Measurements from ENCODE around the gene CDK17. TPM values are rescaled to one million over a fixed set of nuclear protein-coding genes. Genes with fewer than 3 reads are reported as not detected.

Gene CDK17
- total RNA-seq, 2 experiments from 2014 or later: 30.1 to 31.7 TPM

DNA sequence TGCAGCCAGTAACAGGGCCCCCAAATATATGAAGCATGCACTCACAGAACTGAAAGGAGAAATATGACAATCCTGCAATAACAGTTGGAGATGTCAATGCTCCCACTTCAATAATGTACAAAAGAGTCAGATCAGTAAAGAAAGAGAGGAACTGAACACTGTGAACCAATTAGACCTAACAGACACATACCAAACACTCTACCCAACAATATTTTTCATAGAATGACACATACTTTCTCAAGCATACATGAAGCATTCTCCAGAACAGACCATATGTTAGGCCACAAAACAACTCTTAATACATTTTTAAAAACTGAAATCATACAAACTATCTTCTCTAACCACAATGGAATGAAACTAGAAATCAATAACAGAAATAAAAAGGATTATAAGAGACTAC lies 125.9 kb downstream of the CDK17 start:
- H3K27ac Mint-ChIP-seq: peak overlapping the region; percentile 57
- no peak overlapping the region for H3K4me3 Mint-ChIP-seq
- DNase-seq: no peak
- no peaks in the 10 kb centered on the region for H3K9me3 Mint-ChIP-seq
- H3K27me3 Mint-ChIP-seq: no peaks in the 10 kb centered on the region
- peaks cover 51% of the 10 kb centered on the region for H3K36me3 Mint-ChIP-seq
- H3K4me1 Mint-ChIP-seq: peaks cover 20% of the 10 kb centered on the region

DNA sequence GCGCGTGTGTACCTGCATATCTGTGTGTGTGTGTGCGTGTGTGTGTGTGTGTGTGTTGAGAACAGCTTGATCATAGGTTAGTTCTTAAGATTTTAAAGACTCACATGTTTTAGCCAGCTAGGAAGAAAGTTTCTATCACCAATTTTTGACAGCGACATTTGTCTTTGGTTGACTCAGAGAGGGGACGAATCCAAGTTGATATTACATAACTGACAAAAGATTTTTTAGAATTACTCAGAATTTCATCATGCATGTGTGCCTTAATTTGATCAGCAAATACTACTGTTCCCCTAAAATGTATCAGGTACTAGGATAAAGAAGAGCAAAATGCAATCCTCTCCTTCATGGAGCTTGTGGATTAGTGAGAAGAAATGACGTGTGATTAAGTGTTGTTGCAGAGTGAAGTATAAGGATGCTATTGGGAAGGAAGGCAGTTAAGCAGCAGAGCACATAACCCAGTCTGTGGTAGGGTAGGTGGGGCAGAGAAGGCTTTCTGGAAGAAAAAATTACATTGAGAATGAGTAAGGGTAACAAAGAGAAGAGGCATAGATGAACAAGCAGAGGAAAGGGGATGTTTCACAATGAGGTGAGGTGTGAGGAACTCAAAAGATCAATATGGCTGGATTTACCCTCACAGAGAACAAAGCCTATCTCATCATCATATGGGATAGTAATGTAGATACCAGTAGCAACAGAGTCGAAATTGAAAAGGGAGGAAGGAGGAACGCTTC lies 128.6 kb downstream of the CDK17 start:
- Mint-ChIP-seq H3K4me3 (no peak overlapping the region), H3K27me3 (no peaks in the 10 kb centered on the region), H3K36me3 (peaks cover 49% of the 10 kb centered on the region), H3K9me3 (no peaks in the 10 kb centered on the region), H3K4me1 (peaks cover 31% of the 10 kb centered on the region), H3K27ac (peak overlapping the region; percentile 69)
- no peak for DNase-seq

DNA sequence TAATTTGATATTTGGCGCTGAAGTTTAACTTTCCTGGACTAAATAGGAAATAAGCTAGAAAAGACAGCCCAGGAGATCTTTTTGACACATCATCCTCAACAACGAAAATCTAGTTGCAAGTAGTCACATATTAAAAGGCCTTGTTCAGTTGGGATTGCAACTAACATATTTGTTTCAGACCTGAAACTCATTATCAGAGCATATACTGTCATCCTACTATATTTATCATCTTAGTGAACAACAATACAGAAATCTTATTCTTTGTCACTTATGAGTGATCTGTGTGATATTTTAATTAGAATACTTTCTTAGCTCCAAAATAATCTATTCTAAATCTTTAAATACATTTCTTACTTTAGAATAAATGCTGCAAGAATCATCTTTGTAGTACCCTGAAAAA lies 134.0 kb downstream of the CDK17 start:
- H3K9me3 Mint-ChIP-seq: no peaks in the 10 kb centered on the region
- H3K36me3 Mint-ChIP-seq: peaks cover 33% of the 10 kb centered on the region
- no peak overlapping the region for H3K4me3 Mint-ChIP-seq
- H3K27me3 Mint-ChIP-seq: no peaks in the 10 kb centered on the region
- no peak for DNase-seq
- peaks cover 21% of the 10 kb centered on the region for H3K4me1 Mint-ChIP-seq
- H3K27ac Mint-ChIP-seq: no peak overlapping the region

DNA sequence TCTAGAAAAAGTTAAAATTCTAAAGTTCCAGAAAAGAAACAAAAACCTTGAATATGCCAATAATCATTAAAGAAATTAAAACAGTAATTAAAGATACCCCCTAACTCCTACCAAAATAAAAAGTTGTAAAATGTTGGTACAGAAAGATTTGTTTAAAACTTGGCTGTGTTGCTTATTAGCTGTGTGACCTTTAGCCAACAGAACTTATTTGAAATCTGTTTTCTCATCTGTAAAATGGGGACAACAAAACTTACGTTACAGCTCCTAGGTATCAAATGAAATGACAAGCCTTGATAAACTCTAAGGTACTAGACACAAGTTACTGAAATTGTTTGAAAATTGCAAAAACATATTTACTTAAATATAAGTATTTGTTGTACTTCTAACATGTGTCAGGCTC lies 134.4 kb downstream of the CDK17 start:
- Mint-ChIP-seq H3K27me3 (no peaks in the 10 kb centered on the region), H3K27ac (no peak overlapping the region)

DNA sequence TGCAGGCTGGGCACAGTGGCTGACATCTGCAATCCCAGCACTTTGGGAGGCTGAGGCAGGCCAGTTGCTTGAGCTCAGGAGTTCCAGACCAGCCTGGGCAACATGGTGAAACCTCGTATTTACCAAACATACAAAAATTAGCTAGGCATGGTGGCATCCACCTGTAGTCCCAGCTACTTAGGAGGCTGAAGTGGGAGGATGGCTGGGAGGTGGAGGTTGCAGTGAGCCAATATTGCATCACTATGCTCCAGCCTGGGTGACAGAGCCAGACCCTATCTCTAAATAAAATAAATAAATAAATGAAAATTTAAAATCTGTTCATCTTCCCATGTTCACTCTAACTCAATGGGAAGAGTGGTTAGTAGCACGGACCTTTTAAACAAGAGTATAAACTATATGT lies 134.8 kb downstream of the CDK17 start:
- H3K27me3 Mint-ChIP-seq: no peaks in the 10 kb centered on the region
- no peak overlapping the region for H3K4me3 Mint-ChIP-seq
- peaks cover 21% of the 10 kb centered on the region for H3K4me1 Mint-ChIP-seq
- peak overlapping the region; percentile 32 for H3K27ac Mint-ChIP-seq
- H3K9me3 Mint-ChIP-seq: no peaks in the 10 kb centered on the region
- no peak for DNase-seq
- H3K36me3 Mint-ChIP-seq: peaks cover 39% of the 10 kb centered on the region

More for the DNA sequence above, 134.4 kb downstream of the CDK17 start:
- Mint-ChIP-seq H3K9me3 (no peaks in the 10 kb centered on the region), H3K4me1 (peaks cover 21% of the 10 kb centered on the region), H3K36me3 (peaks cover 37% of the 10 kb centered on the region), H3K4me3 (no peak overlapping the region)
- DNase-seq: no peak

DNA sequence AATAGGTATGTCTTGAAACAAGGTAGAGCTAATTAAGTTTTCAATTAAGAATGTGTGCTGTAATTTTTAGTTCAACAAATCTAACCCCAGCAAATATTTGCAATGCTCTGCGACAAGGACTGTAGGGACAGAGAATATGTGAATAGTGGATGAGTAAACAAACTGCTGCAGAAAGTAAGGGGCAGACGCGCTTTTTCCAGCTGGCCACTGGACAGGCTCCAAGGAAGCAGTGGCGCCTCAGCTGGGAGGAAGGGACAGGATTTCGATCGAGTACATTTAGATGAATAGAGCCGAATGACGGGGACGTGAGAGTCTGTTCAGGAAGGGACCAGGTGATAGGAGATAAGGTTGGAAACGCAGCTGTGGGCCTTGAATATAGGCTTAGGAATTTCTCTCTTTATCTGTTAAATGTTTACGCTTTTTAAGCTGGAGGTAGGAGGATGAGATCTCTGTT lies 136.8 kb downstream of the CDK17 start:
- no peaks in the 10 kb centered on the region for H3K9me3 Mint-ChIP-seq
- H3K36me3 Mint-ChIP-seq: peaks cover 37% of the 10 kb centered on the region

DNA sequence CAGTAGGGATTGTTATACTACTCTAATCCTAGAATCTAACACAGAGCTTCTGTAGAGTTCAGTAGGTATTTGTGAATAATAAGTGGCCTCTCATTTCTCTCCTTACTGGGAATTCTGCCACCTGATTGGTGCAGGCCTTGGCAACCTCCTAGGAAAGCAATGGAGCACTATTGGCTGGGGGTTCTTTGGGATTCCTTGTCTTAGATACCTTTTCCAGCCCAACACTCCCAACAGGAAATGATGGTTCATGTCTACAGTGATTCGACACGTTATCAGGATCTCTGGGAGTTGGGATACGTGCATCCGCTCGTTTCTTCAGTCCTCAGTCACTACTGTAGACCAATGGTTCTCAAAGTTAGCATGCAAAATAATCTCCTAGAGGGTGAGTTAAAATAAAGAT lies 138.7 kb downstream of the CDK17 start:
- no peak overlapping the region for H3K27ac Mint-ChIP-seq
- no peak overlapping the region for H3K4me3 Mint-ChIP-seq
- H3K4me1 Mint-ChIP-seq: peaks cover 10% of the 10 kb centered on the region

More for the DNA sequence above, 136.8 kb downstream of the CDK17 start:
- Mint-ChIP-seq H3K4me1 (peaks cover 20% of the 10 kb centered on the region), H3K27me3 (no peaks in the 10 kb centered on the region), H3K4me3 (no peak overlapping the region), H3K27ac (no peak overlapping the region)
- no peak for DNase-seq

DNA sequence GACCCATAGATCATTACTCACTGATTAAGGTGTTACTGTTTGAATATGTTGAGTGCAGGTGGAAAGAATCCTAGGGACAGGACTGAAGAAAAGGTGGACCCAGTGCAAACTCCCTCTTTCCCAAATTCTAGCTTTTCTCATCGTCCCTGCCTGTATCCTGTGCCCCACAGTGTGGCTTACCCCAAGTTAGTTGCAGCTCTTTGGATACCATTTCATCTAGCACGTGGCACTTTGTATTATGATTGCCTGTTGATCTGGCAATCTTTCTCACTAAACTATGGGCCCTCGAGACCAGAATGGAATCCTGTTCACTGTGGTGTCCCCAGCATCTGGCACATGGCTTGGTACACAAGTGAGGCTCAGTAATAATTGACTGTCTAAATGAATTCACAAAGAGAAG lies 139.6 kb downstream of the CDK17 start:
- Mint-ChIP-seq H3K27me3 (no peaks in the 10 kb centered on the region), H3K9me3 (no peaks in the 10 kb centered on the region), H3K4me3 (no peak overlapping the region), H3K4me1 (peaks cover 6% of the 10 kb centered on the region), H3K27ac (peak overlapping the region; percentile 39), H3K36me3 (peaks cover 33% of the 10 kb centered on the region)
- DNase-seq: no peak

More for the DNA sequence above, 138.7 kb downstream of the CDK17 start:
- Mint-ChIP-seq H3K27me3 (no peaks in the 10 kb centered on the region), H3K36me3 (peaks cover 33% of the 10 kb centered on the region), H3K9me3 (no peaks in the 10 kb centered on the region)
- no peak for DNase-seq

DNA sequence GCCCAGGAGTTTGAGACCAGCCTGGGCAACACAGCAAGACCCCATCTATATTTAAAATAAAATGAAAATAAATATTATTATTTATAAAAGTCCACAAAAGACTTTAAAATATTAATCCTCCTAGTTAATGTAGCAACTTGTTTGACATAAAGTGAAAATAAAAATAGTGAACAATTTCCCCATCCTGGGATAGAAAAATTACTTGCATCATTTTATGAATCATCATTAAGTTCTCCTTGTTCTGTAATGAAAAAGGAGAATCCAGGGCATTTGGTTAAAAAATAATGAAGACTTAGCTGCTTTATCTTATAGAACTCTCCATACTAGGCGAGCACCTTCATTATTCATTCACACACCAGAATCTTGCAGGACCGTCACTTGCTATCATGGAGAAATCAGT lies 140.0 kb downstream of the CDK17 start:
- peaks cover 32% of the 10 kb centered on the region for H3K36me3 Mint-ChIP-seq
- H3K4me1 Mint-ChIP-seq: peaks cover 6% of the 10 kb centered on the region
- H3K4me3 Mint-ChIP-seq: no peak overlapping the region
- no peak overlapping the region for H3K27ac Mint-ChIP-seq
- H3K27me3 Mint-ChIP-seq: no peaks in the 10 kb centered on the region
- no peaks in the 10 kb centered on the region for H3K9me3 Mint-ChIP-seq
- no peak for DNase-seq

DNA sequence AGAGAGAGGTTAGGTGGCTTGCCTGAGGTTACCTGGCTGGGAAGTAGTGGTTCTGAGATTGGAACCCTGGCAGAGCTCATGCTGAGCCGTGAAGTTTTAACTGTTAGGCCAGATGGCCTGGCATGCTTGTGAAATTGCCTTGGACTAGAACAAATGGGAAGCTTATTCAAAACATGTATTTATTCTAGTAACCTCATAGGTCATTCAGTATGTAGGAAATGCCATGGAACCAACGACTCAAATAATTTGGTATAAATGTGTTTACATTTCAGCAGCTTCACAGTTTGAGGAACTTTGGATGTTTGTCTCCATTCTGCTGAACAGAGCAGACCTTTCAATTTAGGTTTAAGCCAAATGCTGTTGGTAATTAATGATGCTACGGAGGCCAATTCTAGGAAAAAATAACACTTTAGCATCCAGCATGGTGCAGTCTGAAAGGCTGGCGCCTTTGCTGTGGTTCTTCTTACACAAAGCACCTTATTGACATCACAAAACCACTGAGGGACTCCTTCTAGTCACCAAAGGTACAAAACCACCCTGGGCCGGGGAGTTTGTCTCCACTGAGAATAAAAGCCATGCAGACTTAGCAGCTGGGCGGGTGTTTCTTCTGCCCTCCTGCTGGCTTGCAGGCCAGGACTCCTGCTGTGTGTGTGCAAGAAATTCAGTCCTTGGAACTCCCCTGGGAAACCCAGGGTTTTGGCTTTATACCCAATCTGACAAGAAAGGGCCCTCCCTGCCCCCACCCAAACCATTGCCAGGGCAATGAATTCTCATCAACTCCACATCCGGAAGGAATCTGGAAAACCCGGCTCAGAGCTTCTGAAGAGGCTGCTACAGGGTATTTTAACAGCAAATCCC lies 141.9 kb downstream of the CDK17 start:
- H3K9me3 Mint-ChIP-seq: no peaks in the 10 kb centered on the region
- H3K27me3 Mint-ChIP-seq: no peaks in the 10 kb centered on the region
- H3K4me1 Mint-ChIP-seq: peaks cover 3% of the 10 kb centered on the region
- H3K27ac Mint-ChIP-seq: peak overlapping the region; percentile 54
- DNase-seq: peak; percentile 21
- no peak overlapping the region for H3K4me3 Mint-ChIP-seq
- peaks cover 20% of the 10 kb centered on the region for H3K36me3 Mint-ChIP-seq

DNA sequence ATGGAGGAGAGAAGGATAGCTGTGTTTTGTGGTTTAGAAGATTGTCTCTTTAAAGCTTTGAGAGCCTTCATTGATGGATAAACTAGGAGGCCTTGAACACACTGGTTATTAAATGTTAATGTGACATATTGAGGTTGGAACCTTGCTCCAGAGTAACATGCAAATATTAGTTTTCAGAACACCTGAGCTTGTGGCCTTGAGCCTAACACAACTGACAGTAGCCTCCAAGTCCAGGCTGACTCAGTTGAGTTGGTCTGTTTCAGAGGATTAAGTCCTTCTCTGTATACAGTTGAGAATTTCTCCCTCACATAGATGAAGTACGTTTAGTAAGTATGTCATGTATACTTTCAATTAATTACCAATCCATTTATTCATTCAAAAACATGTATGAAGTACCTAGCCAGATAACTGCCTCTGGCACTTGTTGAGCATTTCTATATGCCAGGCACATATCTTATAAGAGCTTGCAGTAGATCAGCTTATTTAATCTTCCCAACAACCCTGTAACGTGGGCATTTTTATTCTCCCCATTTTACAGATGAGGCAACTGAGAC lies 142.6 kb downstream of the CDK17 start:
- peaks cover 20% of the 10 kb centered on the region for H3K36me3 Mint-ChIP-seq
- no peaks in the 10 kb centered on the region for H3K9me3 Mint-ChIP-seq
- peaks cover 3% of the 10 kb centered on the region for H3K4me1 Mint-ChIP-seq
- no peaks in the 10 kb centered on the region for H3K27me3 Mint-ChIP-seq
- DNase-seq: no peak
- peak overlapping the region; percentile 54 for H3K27ac Mint-ChIP-seq
- H3K4me3 Mint-ChIP-seq: no peak overlapping the region

DNA sequence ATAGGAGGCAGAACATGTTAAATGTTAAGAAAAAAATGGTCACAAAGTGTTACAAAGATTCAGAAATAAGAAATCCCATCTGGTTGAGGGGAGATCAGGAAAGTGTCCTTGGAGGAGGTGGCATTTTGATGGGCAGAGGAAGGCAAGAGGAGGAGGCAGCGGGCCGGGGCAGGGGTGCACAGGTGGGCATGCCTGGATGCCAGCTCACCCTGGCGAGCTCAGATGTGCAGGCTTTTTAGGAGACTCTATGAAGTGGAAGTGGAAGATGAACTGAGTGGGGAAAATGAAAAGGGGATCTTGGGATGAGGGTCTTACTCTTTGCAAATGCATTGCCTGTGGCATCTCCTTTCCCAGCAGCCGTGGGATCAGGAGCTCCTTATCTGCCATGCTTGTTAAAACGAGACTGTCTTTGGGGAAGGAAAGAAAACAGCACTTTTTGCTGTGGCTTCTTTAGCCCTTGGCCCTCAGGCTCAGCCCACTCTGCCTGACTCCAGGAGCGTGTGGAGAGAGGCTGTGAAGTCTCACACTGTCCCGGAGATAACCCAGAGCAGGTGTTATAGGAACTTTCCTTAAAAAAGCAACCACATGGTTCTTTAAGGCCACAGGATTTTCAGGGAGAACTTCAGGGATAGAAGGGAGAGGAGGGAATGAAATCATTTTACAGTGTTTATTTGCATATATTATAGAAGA lies 143.4 kb downstream of the CDK17 start:
- H3K27me3 Mint-ChIP-seq: no peaks in the 10 kb centered on the region
- peaks cover 27% of the 10 kb centered on the region for H3K36me3 Mint-ChIP-seq
- peaks cover 3% of the 10 kb centered on the region for H3K4me1 Mint-ChIP-seq
- DNase-seq: no peak
- H3K9me3 Mint-ChIP-seq: no peaks in the 10 kb centered on the region
- no peak overlapping the region for H3K4me3 Mint-ChIP-seq
- H3K27ac Mint-ChIP-seq: no peak overlapping the region

DNA sequence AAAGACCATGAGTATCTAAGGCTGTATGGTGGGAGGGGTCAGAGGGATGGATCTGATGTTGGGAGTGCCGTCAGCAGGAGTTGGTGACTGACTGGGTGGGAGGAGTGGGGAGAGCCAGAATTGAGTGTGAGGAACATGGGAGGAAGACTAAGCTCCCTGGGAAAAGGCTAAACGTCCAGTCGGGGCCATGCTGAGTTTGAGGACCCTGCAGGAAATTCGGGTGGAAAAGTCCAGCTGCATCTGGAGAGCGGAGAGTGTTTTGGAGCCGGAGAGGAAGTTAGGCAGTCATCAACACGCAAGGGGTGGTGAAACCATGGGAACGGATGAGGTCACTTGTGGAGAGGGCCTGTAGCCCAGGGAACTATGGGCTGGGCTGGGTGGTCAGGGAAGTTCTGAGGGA lies 145.2 kb downstream of the CDK17 start:
- Mint-ChIP-seq H3K9me3 (no peaks in the 10 kb centered on the region), H3K27ac (no peak overlapping the region), H3K36me3 (peaks cover 29% of the 10 kb centered on the region), H3K27me3 (no peaks in the 10 kb centered on the region), H3K4me3 (no peak overlapping the region), H3K4me1 (peaks cover 11% of the 10 kb centered on the region)
- no peak for DNase-seq

DNA sequence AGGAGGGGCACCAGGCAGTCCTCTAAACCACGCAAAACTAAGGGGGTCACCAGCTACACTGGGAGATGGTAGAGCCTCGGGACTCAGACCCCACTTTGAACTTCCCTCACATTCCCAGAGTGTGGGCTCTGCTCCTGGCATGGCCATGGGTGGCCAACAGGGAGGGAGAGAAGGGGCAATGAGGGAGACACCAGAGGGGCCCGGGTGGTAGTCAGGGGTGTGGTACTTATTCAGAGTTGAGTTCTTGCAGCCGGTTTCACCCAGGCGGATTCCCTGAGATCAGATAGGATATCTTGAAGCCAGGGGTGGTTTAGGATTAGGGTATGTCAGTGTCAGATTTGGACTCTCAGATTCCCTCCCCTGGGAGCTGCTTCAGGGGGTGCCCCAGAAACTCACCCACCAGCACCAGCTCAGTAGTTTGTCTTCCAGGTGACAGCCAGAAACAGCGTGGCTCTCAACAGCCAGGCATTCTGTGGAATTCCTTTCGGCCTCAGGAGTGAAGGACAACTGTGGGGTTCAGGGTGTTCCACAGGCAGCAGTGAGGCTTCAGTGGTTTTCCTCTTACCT lies 150.0 kb downstream of the CDK17 start:
- H3K36me3 Mint-ChIP-seq: peaks cover 49% of the 10 kb centered on the region

More for the DNA sequence above, 150.0 kb downstream of the CDK17 start:
- no peaks in the 10 kb centered on the region for H3K27me3 Mint-ChIP-seq
- H3K4me1 Mint-ChIP-seq: peaks cover 19% of the 10 kb centered on the region
- no peak overlapping the region for H3K27ac Mint-ChIP-seq
- no peak overlapping the region for H3K4me3 Mint-ChIP-seq
- no peak for DNase-seq
- H3K9me3 Mint-ChIP-seq: no peaks in the 10 kb centered on the region

Data from activated naive CD8-positive, alpha-beta T cell treated with anti-CD3 and anti-CD28 coated beads for 36 hours (primary cell).